BJ (cell line): ENCODE measurements around the gene BAD. TPM values are rescaled to one million over a fixed set of nuclear protein-coding genes. Genes with fewer than 3 reads are reported as not detected.

ENCODE experiments used
- CTCF ChIA-PET: fragments of 350-600 bp; formaldehyde crosslinking; extraction: SDS; loops from one replicate; lab custom pipeline; 2021; ENCODE audit warnings: antibody characterized with exemption, inconsistent platforms; lab: Yijun Ruan, JAX
- POLR2A ChIA-PET: fragments of 300-600 bp; sonication (Branson Sonifier 250); formaldehyde crosslinking; extraction: SDS; loops from one replicate; lab custom pipeline; 2021; ENCODE audit warnings: antibody characterized with exemption; lab: Charles Lee
- DNase-seq: peaks from one replicate; pipeline ENCODE4 v3.0.0-alpha.2; 2011; ENCODE audit warnings: low read depth
- H3K27me3 ChIP-seq: 2 replicates; pipeline ENCODE4 v1.6.0; 2011; ENCODE audit warnings: low read length; ENCODE audit not compliant: control insufficient read depth, insufficient read depth
- H3K36me3 ChIP-seq: 2 replicates; pipeline ENCODE4 v1.5.1; 2011; ENCODE audit warnings: low read length; ENCODE audit not compliant: control insufficient read depth, insufficient read depth
- H3K4me3 ChIP-seq: 2 replicates; pipeline ENCODE4 v1.5.1; 2011; ENCODE audit warnings: low read depth, mild to moderate bottlenecking, control low read depth, low read length
- CTCF ChIP-seq: IDR thresholded peaks from 2 replicates; pipeline ENCODE4 v1.5.1; 2011; ENCODE audit warnings: low read depth, mild to moderate bottlenecking, control low read depth, inconsistent platforms, low read length, moderate library complexity; ENCODE audit not compliant: insufficient read depth
- polyA plus RNA-seq: library from polyadenylated mRNA; depleted of rRNA; stranded (reverse); fragments of >200 nt; gene quantifications from 2 replicates; pipeline ENCODE4 v1.2.3, GENCODE V29; 2011

BAD gene
- polyA plus RNA-seq, 1 experiment: 85.3 TPM

- TF ChIP-seq CTCF: no peak
- ChIA-PET POLR2A (interaction anchor here (0.7 to 1.0 kb wide), 2 partner anchors 11 to 513 kb away, joined by 4 to 8 read pairs; no protein-coding TSS in a partner anchor), CTCF (interaction anchor here (1.3 kb wide), 2 partner anchors 21 to 23 kb away, joined by 3 to 4 read pairs; partner anchors contain the start of gene PLCB3)
- H3K27me3 ChIP-seq: no peaks in the 10 kb centered on the region
- H3K36me3 ChIP-seq: no peaks in the 10 kb centered on the region
- peak within 1 kb of the TSS; percentile 78 for H3K4me3 ChIP-seq
- peak; percentile 46 for DNase-seq
Observed at GRCh38 chr11:64230171-64230984, 54.1 kb downstream of the BAD start, which contains the start of gene DNAJC4. DNAJC4 (plus strand) TSS chr11:64230548; CDS start chr11:64230855, 307 bp downstream.

- no peak for TF ChIP-seq CTCF
- ChIA-PET POLR2A (interaction anchor here (0.7 to 1.0 kb wide), 2 partner anchors 12 to 513 kb away, joined by 4 to 8 read pairs; no protein-coding TSS in a partner anchor), CTCF (interaction anchor here (1.1 kb wide), 1 partner anchor 25 kb away, joined by 4 read pairs; no protein-coding TSS in a partner anchor)
- DNase-seq: no peak
- Histone ChIP-seq H3K36me3 (no peaks in the 10 kb centered on the region), H3K27me3 (no peaks in the 10 kb centered on the region), H3K4me3 (peak overlapping the region; percentile 78)
Observed at GRCh38 chr11:64229744-64230170, 54.7 kb downstream of the BAD start.

- no peak for TF ChIP-seq CTCF
- ChIA-PET POLR2A (interaction anchor here (0.7 to 1.0 kb wide), 2 partner anchors 12 to 512 kb away, joined by 4 to 8 read pairs; no protein-coding TSS in a partner anchor), CTCF (interaction anchor here (1.1 kb wide), 1 partner anchor 25 kb away, joined by 4 read pairs; no protein-coding TSS in a partner anchor)
- DNase-seq: no peak
- Histone ChIP-seq H3K36me3 (peaks cover 3% of the 10 kb centered on the region; the same call in 1 of the 2 replicates), H3K4me3 (no peak overlapping the region), H3K27me3 (no peaks in the 10 kb centered on the region)
Observed at GRCh38 chr11:64229090-64229743, 55.2 kb downstream of the BAD start.

GRCh38 chr11:64227405-64227956 lies 57.0 kb downstream of the BAD start:
- H3K27me3 ChIP-seq: no peaks in the 10 kb centered on the region
- H3K36me3 ChIP-seq: peaks cover 11% of the 10 kb centered on the region
- H3K4me3 ChIP-seq: peak overlapping the region; percentile 69
- POLR2A ChIA-PET: no interaction called here
- CTCF ChIA-PET: interaction anchor here (0.9 to 2.0 kb wide), 5 partner anchors 10 to 77 kb away, joined by 3 to 9 read pairs (median 4); partner anchors contain the start of gene CATSPERZ
- no peak for DNase-seq
- no peak for TF ChIP-seq CTCF
